Ammon's horn (tissue), 1 donor: ENCODE measurements around the gene TANGO6.

Experiments used
- DNase-seq: peaks from one replicate; pipeline ENCODE4 v3.0.0-alpha.2; 2016; ENCODE audit warnings: low spot score

Gene TANGO6

GRCh38 chr16:69105501-69106361, 262.4 kb downstream of the TANGO6 start, which contains the start of gene HAS3:
HAS3 (plus strand) TSS chr16:69105653; CDS start chr16:69109396, 3,743 bp downstream.
- peak; percentile 53 for DNase-seq

DNA sequence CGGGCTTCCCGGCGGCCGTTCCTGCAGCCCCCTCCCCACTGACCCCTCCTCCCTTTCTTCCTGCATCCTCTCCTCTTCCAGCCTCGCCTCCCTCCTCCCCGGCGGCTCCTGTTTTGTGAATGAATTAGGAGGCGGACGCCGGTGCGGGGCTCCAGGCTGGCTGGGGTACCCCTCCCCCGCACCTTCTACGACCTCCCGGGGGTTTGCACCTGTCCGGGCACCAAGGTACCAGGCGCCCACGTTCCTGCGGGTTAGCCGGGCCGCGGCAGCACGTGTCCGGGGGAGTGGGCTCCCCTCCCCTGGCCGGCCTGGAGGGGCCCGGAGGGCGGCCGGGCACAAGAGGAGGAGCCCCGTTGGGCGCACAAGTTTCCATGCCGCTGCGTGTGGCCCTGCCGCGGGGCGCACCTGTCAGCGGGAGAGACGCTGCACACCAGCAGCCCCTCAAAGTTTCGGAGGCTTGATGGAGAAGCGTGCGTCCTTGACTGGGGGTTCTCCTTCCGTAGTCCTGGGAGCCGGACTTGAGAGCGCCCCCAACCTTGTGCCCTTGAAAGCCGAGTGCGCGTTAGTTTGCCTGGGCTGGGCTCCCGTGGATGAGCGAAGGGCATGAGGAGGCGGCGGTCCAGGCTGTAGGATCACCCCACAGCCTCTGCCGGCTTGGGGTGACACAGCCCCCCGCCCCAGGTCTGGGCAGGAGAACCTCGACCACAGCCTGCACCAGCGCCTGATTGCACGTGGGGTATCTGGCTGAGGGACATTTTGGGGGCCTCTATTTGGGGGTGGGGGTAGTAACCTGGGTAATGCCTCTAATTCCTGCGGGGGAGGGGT, 263.4 kb downstream of the TANGO6 start:
- no peak for DNase-seq

DNA sequence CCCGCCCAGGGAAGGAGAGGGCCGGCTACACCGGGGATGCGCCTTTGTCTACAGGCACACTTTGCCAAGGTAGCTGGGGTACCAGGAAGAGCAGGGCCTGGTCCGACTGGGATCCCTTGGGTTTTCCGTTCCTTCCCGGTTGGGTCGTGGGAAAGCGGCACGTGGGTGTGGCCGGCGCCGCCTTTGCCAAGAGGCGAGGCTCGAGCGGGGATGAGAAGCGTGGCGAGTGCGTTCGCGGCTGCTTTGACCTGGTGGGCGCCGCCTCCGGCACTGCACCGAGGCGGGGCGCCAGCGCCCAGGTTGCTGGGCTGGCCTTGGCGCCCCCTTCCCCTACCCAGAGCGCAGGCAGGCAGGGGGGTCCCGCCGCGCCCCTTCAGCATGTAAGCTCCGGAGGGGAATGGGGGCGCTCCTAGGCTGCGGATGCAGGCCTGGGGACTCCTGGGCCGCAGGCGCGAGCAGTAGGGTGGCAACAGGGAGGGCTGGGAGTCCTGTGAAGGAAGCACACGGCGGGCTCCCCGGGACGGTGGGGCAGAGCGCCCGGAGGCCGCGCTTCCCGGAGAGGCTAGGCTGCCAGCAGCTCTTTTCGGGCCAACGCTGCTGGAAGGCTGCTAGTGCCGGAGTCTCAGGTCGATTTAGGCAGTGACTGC, 264.1 kb downstream of the TANGO6 start:
- DNase-seq, result no peak

DNA sequence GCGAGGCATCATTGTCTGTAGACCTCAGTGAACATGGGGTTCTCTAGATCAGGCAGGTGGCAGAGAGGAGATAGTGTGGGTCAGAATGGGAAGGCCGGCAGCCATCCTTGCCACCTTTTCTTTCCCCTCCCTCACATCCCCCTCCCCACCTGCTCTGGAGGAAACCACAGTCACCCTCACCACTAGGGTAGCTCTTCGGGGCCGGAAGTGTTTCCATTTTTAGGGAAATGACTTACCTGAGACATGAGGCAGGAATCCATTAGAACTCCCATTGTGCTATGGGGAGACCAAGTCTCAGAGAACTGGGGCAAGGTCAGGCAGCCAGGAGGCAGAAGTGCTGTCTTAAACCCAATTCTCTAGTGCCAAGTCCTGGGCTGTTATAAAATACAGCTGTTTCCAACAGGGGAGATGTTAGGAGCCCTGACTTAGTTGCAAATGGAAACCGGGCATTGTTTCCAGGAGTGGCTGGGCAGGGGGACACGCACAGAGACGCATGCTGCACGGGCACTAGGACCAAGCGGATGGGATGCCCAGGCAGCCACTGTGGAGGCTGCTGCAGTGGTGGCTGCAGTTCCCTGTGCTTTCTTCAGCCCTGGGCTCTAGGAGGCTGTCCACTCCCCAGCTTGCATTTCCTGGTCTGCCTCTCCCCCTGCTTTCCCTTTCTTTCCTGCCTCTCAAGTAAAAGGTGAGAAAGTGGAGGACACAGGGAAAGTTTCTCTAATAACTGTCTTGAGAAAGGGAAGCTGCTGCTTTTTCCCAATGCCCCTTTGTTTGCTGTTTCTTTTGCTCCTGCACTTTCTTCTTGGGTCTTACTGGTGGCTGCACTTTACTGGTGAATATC, 265.0 kb downstream of the TANGO6 start:
- DNase-seq, result no peak

- DNase-seq, result no peak
These were observed 265.5 kb downstream of the TANGO6 start for GRCh38 chr16:69108905-69109252.

- no peak for DNase-seq
These were observed 266.3 kb downstream of the TANGO6 start for GRCh38 chr16:69109486-69110270.

DNA sequence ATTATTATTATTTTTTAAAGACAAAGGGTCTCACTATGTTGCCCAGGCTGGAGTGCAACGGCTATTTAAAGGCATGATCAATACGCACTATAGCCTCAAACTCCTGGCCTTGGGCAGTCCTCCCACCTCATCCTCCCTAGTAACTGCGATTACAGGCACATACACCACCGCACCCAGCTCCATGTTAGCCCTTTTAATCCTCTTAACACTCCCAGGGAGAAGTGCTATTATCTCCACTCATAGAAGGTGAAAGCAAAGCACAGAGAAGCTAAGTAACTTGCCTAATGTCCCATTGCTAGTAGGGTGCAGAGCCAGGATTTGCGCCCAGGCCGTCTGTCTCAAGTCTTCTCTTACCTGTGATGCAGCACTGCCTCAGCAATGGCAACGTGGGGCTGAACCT, 267.1 kb downstream of the TANGO6 start:
- no peak for DNase-seq

DNA sequence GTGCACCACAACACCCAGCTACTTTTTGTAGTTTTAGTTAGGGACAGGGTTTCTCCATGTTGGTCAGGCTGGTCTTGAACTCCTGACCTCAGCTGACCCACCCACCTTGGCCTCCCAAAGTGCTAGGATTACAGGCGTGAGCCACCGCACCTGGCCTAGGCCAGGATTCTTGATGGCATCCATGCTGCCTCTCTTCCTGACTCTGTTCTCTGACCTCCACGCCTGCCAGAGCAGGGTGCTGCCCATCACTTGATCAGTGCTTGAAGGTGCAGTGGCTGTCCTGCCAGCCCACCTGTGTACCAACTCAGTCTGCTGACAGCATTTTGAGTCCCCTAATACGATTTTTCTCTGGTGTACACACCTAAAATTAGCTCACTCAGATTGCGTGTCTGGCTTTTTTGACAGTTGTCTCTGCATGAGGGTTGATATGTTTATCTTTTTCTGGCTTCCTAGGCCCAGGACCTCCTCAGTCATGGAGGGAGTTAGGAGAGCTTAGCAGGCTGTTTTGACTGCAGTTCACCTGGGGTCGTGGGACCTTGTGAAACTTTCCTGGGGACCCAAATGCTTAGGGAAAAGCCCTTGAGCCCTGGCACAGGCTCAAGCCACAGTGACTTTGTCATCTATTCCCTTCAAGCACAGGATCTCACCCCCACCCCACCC, 268.0 kb downstream of the TANGO6 start:
- DNase-seq, result no peak

DNA sequence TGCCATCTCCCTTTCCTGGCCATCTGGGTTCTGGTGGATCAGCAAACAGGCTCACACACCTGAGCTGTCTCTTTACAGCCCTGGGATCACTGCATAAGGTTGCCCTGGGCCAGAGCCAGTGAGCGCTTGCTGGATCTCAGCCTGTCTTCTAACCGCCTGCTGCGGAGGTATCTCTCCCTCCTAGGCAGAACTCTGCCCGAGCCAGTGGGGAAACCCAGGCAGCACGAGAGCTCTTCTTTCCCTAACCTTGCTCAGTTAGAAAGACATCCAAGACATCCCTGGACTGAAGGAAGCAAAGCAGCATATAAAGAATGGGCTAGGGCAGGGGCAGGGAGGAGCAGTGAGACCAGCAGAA, 268.5 kb downstream of the TANGO6 start:
- no peak for DNase-seq

DNA sequence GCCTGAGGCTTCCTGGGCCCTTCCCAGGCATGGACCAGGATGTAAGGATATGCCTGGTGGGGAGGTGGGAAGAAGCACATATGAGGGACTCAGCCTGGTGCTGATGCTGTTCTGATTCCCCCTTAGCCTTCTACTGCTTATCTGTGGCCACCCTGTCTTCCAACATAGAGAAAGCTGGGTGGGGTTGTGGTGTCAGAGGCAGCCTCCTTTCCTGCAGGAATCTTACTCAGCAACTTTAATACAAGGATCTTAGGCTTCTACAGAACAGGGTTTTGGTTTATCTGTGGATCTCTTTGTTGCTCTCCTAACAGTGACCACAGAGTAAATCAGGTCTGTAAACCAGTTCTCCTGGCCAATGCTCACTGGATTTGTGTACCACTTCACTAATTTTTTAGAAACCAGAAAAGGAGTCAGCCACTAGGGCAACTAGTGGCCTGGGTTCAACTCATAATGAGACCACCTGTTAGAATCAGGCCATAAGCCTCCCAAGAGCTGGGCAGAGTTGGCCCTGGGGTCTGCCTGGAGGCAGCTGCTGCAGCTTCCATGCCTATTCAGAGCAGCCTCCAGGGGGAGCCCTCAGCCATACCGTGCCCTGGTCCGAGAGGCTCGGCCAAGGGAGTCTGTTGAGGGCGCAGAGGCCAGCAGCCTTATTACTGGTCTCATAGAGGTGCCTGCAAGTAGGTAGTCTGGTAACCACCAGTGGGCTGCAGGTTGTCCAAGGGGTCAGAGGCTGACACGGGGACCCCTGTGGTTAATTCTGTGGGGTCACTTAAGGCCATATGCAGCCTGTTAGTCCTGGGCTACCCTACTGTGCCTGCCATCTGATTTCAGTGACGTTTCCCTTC, 269.2 kb downstream of the TANGO6 start:
- DNase-seq, result no peak

- DNase-seq, result no peak
These were observed 269.9 kb downstream of the TANGO6 start for GRCh38 chr16:69113216-69113615.

- DNase-seq, result no peak
These were observed 271.1 kb downstream of the TANGO6 start for GRCh38 chr16:69114346-69114975.

DNA sequence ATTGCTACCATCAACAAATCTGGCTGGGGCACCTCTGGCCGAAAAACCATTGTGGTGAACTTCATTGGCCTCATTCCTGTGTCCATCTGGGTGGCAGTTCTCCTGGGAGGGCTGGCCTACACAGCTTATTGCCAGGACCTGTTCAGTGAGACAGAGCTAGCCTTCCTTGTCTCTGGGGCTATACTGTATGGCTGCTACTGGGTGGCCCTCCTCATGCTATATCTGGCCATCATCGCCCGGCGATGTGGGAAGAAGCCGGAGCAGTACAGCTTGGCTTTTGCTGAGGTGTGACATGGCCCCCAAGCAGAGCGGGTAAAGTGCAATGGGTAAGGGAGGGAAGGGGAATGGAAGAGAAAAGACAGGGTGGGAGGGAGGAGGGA, 271.6 kb downstream of the TANGO6 start:
- no peak for DNase-seq

- no peak for DNase-seq
These were observed 272.0 kb downstream of the TANGO6 start for GRCh38 chr16:69115361-69115760.

GRCh38 chr16:69115837-69116236, 272.5 kb downstream of the TANGO6 start:
- DNase-seq, result no peak

DNA sequence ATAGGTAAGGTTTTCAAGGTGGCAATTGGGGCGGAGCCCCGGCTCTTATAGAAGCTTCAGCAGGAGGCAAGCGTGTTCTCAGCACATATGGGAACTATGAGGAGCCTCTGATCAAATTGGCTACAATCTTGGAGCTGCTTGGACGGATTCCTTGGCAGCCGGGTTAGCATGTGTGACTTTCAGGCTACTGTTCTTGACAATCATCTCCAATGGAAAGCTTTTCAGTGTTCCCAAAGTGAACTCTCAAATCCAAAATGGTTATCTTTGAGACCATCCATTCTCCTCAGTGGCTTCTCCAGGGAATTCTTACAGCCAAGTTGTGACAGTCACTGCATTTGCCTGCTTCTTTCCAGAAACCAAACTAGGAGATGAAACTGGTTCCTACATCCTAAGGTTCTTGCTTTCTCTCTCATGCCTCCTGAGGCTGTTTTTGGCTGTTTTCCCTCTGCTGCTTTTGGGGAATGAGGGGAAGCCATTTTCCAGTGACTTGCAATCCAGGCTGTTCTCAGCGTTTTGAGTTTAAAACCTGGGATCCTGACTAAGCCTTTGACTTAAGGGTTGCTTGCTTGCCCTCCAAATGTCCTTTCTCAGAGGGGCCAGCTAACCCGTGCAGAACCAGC, 273.0 kb downstream of the TANGO6 start:
- no peak for DNase-seq

- no peak for DNase-seq
These were observed 273.6 kb downstream of the TANGO6 start for GRCh38 chr16:69116906-69117305.

GRCh38 chr16:69118468-69118867, 275.1 kb downstream of the TANGO6 start:
- no peak for DNase-seq

- DNase-seq, result no peak
These were observed 275.7 kb downstream of the TANGO6 start for GRCh38 chr16:69118994-69119393.
